Keratinocyte (primary cell): ENCODE data around the gene BCO1.

Experiments
- CTCF ChIP-seq, 3 experiments: IDR thresholded peaks in 1 of 3; conservative IDR thresholded peaks in 1 of 3; optimal IDR thresholded peaks in 1 of 3; 2 replicates in 2 of 3; 3 replicates in 1 of 3; pipeline versions ENCODE3 to v1.5.1; 2011; ENCODE audit warnings: low read length in 3 of 3, mild to moderate bottlenecking in 3 of 3, moderate library complexity in 2 of 3, control low read depth in 1 of 3, inconsistent platforms in 1 of 3; ENCODE audit not compliant: insufficient read depth in 2 of 3; ENCODE audit errors: extremely low read depth in 1 of 3
- EZH2 ChIP-seq: IDR thresholded peaks from one replicate; pipeline ENCODE4 v1.6.1; 2012; ENCODE audit warnings: inconsistent platforms, mild to moderate bottlenecking, low read length, moderate library complexity

- TF ChIP-seq CTCF (optimal IDR thresholded peaks at IDR 0.05 in 1 of 3, IDR thresholded peaks at IDR 0.05 in 1 of 3, conservative IDR thresholded peaks at IDR 0.05 in 1 of 3; ENCODE audit: extremely low read depth in 1 of 3, insufficient read depth in 2 of 3, low read length in 3 of 3) = no peak
- TF ChIP-seq EZH2 = no peak
These were observed 71.7 kb downstream of the BCO1 start for GRCh38 chr16:81310045-81310644.
